T-helper 2 cell (primary cell): Measurements from ENCODE around the gene PIBF1.
"Not testable (repeated sequence)": the region's sequence is repeated elsewhere in the genome, so short reads cannot be mapped to it uniquely, and the experiment has no call there.

ENCODE experiments used
- DNase-seq, 5 experiments: peaks; one replicate each; pipeline versions ENCODE4 v3.0.0 to v3.0.0-alpha.2; 2012 to 2022

Gene PIBF1

GRCh38 chr13:72820898-72821279, 39.0 kb downstream of the PIBF1 start:
- no peak for DNase-seq

DNA sequence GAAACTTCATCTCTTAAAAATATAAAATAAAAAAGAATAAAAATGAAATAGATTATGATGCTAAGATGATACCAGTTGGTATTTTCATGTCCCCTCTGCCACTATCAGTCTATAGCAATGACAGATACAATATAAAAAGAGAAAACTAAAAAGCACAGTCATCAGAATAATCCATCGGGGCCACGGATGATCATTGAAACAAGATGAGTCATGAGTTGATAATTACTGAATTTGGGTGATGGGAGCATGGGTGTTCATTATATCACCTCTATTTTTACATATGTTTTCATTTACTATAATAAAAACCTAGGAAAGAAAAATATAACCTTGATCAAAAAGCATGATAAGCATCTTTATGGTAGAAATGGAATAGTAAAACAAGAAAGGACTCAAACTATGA, 41.1 kb downstream of the PIBF1 start:
- no peak for DNase-seq

- no peak for DNase-seq
Measured at GRCh38 chr13:72823724-72824123, 41.8 kb downstream of the PIBF1 start.

DNA sequence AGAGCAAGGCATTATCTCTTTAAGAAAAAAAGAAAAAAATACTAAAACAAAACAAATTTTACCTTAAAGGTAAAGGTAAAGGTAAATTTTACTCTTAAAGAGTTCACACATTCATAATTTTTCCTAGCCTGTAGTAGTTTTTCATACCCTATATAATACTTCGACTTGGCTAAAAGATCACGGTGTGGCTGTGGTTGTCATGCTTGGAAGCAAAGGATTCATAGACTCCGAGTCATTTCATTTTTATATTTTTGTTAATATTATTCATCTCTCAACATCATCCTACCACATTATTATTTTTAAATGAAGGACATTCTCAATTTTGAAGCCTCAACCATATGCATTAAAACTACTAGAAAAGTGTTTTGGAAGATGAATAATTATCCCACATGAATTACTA, 52.7 kb downstream of the PIBF1 start:
- DNase-seq = no peak

DNA sequence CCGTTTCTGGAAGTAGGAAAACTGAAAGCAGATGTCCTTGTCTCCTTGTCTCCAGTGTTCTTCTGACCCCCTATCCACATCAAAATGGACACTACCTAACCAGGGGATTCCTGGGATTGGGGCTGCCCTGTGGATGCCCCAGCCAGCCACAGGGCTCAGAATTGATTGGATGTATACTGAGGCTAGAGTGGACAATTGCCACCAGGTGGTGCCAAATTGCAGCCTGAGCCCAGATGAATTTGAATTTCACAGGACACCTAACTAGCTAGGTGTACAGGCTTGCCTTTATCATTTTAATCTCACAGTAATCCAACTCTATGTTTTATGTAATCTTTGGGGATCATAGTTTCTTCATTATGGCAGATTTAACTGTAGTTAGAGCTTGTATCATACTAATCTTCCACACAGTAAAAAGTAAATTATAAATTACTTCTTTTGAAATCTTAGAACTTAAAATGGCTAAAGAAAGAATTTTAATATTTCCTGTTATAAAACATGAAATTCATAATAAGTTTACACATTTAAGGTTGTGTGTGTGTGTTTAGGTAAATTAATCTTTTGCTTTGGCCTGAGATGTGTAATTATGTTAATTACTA, 58.0 kb downstream of the PIBF1 start:
- DNase-seq = peak in 4 of 5 experiments; percentile 1 to 52 (median 16)

- no peak for DNase-seq
Measured at GRCh38 chr13:72842991-72843390, 61.1 kb downstream of the PIBF1 start.

- DNase-seq = not testable (repeated sequence)
Measured at GRCh38 chr13:72845148-72845547, 63.2 kb downstream of the PIBF1 start.

DNA sequence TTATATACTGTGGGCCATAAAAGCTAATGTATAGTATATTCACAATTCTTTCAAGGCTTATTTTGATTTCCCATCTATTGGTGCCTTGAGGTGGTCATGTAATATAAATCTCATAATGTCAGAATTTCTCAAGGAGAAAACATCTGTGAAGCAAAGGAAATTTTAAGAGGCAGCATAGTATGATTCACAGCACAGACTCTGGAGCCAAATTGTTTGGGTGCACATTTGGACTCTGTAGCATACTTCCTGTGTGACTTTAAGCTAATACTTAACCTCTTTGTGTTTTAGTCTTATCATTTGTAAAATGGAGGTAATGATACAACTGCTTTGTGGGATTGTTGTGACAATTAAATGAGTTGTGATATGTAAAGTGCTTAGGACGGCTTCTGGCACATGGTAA, 67.6 kb downstream of the PIBF1 start:
- no peak for DNase-seq

DNA sequence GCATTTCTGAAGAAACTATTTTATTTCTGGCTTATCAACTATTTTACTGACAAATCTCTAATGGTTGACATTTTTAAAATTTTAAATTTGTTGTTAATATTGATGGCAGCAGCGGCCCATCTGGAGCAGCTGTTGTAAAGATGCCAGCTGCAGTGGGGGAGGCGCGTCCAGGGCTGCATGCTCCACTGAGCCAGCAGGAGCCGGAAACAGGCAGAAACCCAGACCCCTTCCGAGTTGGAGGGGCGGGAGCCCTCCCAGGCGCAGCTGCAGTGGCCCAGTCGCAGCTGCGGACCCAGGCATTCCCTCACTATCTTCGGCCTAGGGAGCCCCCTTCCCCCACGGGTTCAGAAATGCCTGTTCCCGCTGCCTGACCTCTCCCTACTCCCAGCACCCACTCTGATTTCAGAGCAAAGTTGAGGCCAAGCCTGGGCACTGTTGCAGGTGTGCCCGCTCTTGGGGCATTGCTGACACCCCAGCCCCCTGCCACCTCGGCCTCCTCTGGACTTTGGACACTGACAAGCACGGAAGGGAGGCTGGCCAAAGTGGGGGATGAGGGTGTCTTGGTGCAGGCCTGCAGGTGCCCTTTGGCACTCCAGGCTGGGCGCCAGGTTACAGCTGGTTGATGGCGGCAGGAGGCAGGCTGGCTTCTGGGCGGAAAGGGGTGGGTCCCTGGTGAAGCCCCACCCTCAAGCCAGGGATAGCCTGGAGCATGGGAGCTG, 69.2 kb downstream of the PIBF1 start:
- no peak for DNase-seq

DNA sequence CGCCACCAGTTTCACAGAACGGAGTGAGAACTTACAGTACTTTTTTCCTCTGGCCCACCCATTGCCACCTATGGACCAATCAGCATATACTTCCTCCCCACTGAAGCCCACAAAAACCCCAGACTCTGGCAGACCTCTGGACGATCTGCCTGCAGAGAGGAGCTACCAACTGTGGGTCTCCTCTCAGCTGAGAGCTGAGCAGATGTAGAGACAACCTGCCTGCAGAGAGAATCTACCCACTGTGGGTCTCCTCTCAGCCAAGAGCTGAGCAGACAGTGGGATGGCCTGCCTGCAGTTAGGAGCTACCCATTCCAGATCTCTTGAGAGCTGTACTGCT, 69.7 kb downstream of the PIBF1 start:
- DNase-seq = no peak

- DNase-seq = no peak
Measured at GRCh38 chr13:72852207-72852606, 70.3 kb downstream of the PIBF1 start.

DNA sequence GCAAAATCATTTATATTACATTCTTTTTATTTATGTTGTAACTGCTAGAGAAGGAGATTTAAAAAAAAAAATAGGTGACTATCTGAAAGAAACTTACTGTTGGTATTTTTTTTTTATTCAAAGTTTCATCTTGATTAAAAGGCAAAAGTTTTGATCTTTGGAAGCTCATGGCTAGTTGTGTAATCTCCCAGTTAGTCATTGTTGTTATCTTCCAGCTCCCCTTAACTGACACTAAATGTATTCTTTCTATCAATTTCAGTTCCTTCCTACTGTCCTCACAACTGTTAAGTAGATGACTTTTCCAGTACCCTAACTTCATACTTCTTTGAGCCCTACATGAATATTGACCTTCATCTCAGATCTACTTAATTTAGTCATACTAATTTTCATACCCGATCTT, 71.1 kb downstream of the PIBF1 start:
- no peak for DNase-seq

DNA sequence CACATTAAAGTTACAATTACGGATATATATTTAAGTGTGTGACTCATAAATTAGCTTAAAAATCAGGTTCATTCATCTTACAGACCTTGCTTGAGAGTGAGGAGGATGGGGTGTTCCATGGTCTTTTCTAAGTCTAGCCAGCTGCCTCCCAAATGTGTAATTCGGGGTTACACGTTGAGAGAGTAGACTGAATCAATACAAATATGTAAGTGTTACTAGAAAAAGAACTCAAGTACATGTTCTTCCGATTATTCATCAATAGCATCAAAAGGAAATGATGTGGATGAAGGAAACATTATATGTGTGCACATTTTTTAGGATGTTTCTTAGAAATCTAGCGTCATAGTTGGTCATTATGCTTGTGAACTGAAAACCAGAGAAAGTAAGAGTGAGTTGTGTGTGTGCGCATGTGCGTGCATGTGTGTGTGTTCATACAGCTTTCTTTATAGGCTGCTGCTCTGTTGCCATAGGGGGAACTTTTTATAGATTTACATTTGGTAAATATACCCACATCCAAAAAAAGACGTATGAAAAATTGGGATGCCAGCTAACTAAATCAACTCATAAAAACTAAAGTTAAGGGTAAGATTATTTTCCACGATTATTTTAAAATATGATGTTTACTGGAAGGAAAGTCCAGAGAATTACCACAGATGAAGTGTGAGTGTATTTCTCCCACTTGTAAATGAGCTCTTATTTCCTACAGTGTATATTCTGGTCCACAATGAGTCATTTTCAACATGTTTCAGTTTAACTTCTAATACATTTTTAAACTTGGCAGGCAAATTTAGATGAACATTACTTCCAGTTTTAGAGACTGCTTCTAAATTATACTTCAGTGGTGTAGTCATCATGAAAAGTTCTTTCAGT, 82.4 kb downstream of the PIBF1 start:
- DNase-seq = peak in 1 of 5 experiments; percentile 51

- no peak for DNase-seq
Measured at GRCh38 chr13:72868229-72868628, 86.3 kb downstream of the PIBF1 start.

DNA sequence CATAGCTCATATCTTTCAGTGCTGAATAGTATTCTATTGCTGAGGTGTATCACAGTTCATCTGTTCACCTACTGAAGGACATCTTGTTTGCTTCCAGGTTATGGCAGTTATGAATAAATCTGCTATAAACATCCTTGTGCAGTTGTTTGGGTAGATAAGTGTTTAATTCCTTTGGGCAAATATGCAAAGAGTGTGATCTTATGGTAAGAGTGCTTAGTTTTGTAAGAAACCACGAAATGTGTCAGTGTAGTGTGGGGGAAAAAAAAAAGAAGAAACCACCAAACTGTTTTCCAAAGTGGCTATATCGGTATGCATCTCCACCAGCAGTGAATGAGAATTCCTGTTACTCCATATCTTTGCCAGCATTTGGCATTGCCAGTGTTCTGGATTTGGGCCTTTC, 93.3 kb downstream of the PIBF1 start:
- no peak for DNase-seq

DNA sequence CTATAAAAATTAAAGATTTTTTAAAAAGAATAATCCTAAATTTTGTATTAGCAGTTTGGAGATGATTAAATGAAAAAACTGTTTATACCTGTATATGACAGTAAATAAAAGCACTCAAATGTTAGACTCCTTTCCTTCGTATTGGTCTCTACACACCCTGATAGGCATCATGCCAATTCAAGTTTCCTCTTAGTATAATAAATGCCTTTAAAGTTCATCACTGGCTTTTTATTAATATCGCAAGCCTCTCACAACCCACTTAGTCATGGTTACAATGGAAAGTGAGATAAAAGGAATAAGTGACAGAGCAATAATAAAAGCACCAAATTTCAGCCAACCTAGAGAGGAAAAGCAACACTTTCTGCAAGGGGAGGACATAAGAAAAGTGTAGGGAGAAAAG, 102.2 kb downstream of the PIBF1 start:
- no peak for DNase-seq

DNA sequence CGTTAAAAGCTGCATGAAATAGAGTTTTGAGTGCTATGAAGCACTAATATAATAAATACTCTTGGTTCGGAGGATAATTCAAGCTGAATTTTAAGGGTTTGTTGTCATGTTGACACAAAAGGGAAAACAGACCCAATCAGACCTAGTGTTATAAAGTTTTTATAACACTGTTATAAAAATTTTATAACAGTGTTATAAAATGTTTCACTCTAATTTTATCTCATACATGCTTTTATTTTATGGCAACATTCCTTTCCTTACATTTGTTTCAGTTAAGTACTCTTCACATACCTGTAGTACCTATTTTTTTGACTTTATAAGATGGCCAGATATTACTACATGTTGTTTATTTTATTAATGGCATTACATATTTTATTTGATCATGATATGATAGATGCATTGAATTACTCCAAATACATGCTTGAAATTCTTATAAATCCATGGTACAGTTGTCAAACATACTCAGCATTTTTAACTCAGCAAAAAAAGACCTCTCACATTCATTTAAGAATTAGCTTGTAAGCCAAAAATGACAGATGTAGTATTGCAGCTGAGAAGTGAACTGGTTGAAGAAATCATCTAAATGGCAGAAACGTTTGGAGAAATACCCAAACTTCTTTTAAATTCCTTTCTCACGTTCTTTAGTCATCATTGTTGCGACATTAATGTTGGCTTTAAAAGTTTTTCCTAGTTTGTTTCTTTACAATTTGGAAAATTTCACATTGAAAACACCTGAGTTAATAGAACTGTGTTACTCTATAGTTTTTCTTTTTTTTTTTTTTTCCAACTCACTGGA, 104.5 kb downstream of the PIBF1 start:
- no peak for DNase-seq

DNA sequence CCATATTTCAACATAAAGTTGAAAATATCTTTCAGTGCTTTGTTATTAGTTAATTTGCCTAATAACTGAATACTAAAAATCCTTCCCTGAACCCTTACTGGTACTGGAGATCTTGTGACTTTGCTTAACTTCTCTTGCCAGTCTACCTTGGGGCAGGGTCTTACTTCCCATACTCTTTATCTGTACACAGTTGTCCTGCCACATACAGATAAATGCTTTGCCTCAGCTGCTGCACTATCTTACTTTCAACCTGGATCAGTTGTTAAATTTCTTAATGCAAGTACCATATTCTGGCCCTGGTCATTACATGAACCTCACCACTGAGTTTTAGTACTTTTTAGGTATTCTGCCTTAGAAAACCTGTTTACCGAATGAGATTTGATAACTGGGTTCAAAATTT, 107.6 kb downstream of the PIBF1 start:
- DNase-seq = no peak

GRCh38 chr13:72890546-72890945, 108.6 kb downstream of the PIBF1 start:
- DNase-seq = no peak

GRCh38 chr13:72891423-72891822, 109.5 kb downstream of the PIBF1 start:
- DNase-seq = no peak

- no peak for DNase-seq
Measured at GRCh38 chr13:72896869-72897268, 114.9 kb downstream of the PIBF1 start.

DNA sequence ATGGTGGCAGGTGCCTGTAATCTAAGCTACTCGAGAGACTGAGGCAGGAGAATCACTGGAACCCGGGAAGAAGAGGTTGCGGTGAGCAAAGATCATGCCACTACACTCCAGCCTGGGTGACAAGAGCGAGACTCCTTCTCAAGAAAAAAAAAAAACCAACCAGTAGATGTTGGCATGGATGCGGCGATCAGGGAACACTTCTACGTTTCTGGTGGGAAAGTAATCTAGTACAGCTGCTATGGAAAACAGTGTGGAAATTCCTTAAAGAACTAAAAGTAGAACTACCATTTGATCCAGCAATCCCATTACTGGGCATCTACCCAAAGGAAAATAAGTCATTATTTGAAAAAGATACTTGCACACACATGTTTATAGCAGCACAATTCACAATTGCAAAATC, 119.6 kb downstream of the PIBF1 start:
- DNase-seq = not testable (repeated sequence)

DNA sequence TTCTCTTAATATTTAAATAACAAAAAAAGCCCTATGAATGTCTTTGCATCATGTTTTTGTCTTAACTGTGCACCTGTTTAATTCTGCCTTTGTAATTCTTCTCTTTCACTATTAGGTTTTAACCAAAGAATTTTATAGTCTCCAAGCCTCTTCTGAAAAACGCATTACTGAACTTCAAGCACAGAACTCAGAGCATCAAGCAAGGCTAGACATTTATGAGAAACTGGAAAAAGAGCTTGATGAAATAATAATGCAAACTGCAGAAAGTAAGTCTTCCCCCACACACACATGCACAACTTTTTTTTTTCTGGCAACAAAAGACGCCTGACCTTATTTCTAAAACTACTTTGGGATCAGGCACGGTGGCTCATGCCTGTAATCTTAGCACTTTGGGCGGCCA, 126.5 kb downstream of the PIBF1 start:
- DNase-seq = no peak
